HFFc6 (cell line): ENCODE measurements around the gene GPC6. TPM values are rescaled to one million over a fixed set of nuclear protein-coding genes. Genes with fewer than 3 reads are reported as not detected.

Experiments used
- DNase-seq: peaks from one replicate; pipeline ENCODE4 v3.0.0-alpha.2; 2018
- H3K27ac Mint-ChIP-seq: 2 replicates; pipeline ENCODE4 v1.8.0; 2020; ENCODE audit warnings: mild to moderate bottlenecking, mixed read lengths
- H3K27me3 Mint-ChIP-seq: 2 replicates; pipeline ENCODE4 v1.8.0; 2021; ENCODE audit warnings: mild to moderate bottlenecking, moderate library complexity, mixed read lengths; ENCODE audit not compliant: insufficient read depth
- H3K36me3 Mint-ChIP-seq: 2 replicates; pipeline ENCODE4 v1.8.0; 2021; ENCODE audit warnings: low read depth, mixed read lengths
- H3K4me1 Mint-ChIP-seq: 2 replicates; pipeline ENCODE4 v1.8.0; 2020; ENCODE audit warnings: low read depth, mixed read lengths
- H3K4me3 Mint-ChIP-seq: 2 replicates; pipeline ENCODE4 v1.8.0; 2020; ENCODE audit warnings: mild to moderate bottlenecking, moderate library complexity, mixed read lengths
- H3K9me3 Mint-ChIP-seq: 2 replicates; pipeline ENCODE4 v1.8.0; 2020; ENCODE audit warnings: mild to moderate bottlenecking, mixed read lengths
- CTCF ChIP-seq: fragments of 200-600 bp; sonication (generic); IDR thresholded peaks from 2 replicates; pipeline ENCODE4 v1.5.0; 2021; ENCODE audit warnings: antibody characterized with exemption, mild to moderate bottlenecking
- total RNA-seq, 6 experiments: library from RNA; stranded (reverse); fragmentation: NEBNext Ultra II Directional; extraction: Animal tissue kit (Norgen Biotek cat#: 25700); gene quantifications; 2 replicates in 1 of 6; 3 replicates in 5 of 6; pipeline ENCODE4 v1.2.3, GENCODE V29; 2021

The GPC6 gene
- total RNA-seq, 6 experiments from 2014 or later = 3.0 to 5.3 (median 4.4) TPM

DNA sequence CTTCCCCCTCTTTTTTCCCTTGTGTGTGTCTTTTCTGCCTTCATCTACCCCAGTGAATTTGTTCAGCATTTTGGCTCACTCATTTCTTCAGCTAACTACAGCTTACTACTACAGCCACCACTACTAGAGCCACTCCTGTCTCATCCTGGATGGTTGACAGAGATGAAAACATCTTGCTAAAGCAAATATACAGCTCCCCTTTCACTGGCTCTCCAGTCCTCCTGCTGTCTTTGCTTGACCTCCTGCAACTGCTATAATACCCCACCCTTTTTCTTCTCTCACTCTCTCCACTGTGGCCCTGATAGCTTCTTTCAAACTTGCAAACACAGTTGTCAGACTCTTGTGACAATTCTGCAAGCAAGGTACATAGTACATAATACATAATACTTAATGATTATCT lies 729.3 kb downstream of the GPC6 start:
- H3K27ac Mint-ChIP-seq = no peak overlapping the region

GRCh38 chr13:93956426-93956825 lies 729.8 kb downstream of the GPC6 start:
- no peaks in the 10 kb centered on the region for H3K36me3 Mint-ChIP-seq
- peaks cover 9% of the 10 kb centered on the region for H3K4me1 Mint-ChIP-seq
- no peak overlapping the region for H3K27ac Mint-ChIP-seq
- H3K4me3 Mint-ChIP-seq = no peak overlapping the region
- DNase-seq = no peak
- no peaks in the 10 kb centered on the region; the same call in 1 of the 2 replicates for H3K27me3 Mint-ChIP-seq
- no peak for TF ChIP-seq CTCF
- H3K9me3 Mint-ChIP-seq = no peaks in the 10 kb centered on the region

More for the DNA sequence above, 729.3 kb downstream of the GPC6 start:
- no peak for DNase-seq
- H3K4me1 Mint-ChIP-seq = peaks cover 9% of the 10 kb centered on the region
- H3K9me3 Mint-ChIP-seq = no peaks in the 10 kb centered on the region
- no peak overlapping the region for H3K4me3 Mint-ChIP-seq
- H3K36me3 Mint-ChIP-seq = no peaks in the 10 kb centered on the region
- H3K27me3 Mint-ChIP-seq = no peaks in the 10 kb centered on the region; the same call in 1 of the 2 replicates
- no peak for TF ChIP-seq CTCF

- Mint-ChIP-seq H3K9me3 (no peaks in the 10 kb centered on the region), H3K36me3 (no peaks in the 10 kb centered on the region), H3K4me1 (peaks cover 9% of the 10 kb centered on the region), H3K4me3 (no peak overlapping the region), H3K27ac (no peak overlapping the region), H3K27me3 (no peaks in the 10 kb centered on the region; the same call in 1 of the 2 replicates)
- TF ChIP-seq CTCF = no peak
- DNase-seq = no peak
Measured at GRCh38 chr13:93957371-93957770, 730.8 kb downstream of the GPC6 start.

- Mint-ChIP-seq H3K4me1 (peaks cover 25% of the 10 kb centered on the region), H3K9me3 (no peaks in the 10 kb centered on the region), H3K27me3 (no peaks in the 10 kb centered on the region), H3K27ac (no peak overlapping the region), H3K36me3 (no peaks in the 10 kb centered on the region), H3K4me3 (no peak overlapping the region)
- TF ChIP-seq CTCF = no peak
- peak; percentile 36 for DNase-seq
Measured at GRCh38 chr13:93959796-93960533, 733.4 kb downstream of the GPC6 start.

- H3K9me3 Mint-ChIP-seq = no peaks in the 10 kb centered on the region
- no peaks in the 10 kb centered on the region for H3K27me3 Mint-ChIP-seq
- H3K27ac Mint-ChIP-seq = no peak overlapping the region
- peak; percentile 12 for DNase-seq
- no peak overlapping the region for H3K4me3 Mint-ChIP-seq
- no peak for TF ChIP-seq CTCF
- no peaks in the 10 kb centered on the region for H3K36me3 Mint-ChIP-seq
- H3K4me1 Mint-ChIP-seq = peaks cover 25% of the 10 kb centered on the region
Measured at GRCh38 chr13:93963266-93964145, 736.9 kb downstream of the GPC6 start.
